ENCODE data around the gene NHLRC2.
"Not testable (repeated sequence)": the region's sequence is repeated elsewhere in the genome, so short reads cannot be mapped to it uniquely, and the experiment has no call there.

The NHLRC2 gene, protein sequence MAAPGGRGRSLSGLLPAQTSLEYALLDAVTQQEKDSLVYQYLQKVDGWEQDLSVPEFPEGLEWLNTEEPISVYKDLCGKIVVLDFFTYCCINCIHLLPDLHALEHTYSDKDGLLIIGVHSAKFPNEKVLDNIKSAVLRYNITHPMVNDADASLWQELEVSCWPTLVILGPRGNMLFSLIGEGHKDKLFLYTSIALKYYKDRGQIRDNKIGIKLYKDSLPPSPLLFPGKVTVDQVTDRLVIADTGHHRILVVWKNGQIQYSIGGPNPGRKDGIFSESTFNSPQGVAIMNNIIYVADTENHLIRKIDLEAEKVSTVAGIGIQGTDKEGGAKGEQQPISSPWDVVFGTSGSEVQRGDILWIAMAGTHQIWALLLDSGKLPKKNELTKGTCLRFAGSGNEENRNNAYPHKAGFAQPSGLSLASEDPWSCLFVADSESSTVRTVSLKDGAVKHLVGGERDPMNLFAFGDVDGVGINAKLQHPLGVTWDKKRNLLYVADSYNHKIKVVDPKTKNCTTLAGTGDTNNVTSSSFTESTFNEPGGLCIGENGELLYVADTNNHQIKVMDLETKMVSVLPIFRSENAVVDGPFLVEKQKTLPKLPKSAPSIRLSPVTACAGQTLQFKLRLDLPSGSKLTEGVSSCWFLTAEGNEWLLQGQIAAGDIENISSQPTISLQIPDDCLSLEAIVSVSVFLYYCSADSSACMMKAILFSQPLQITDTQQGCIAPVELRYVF

GRCh38 chr10:113854013-113854760 is at the start of gene NHLRC2, which contains the start of gene DCLRE1A:
Gene NHLRC2 (plus strand): TSS chr10:113854661. CDS start chr10:113854873, 212 bp downstream.
Gene DCLRE1A (minus strand): TSS chr10:113854082. CDS start chr10:113853182, 900 bp downstream.
- peak; percentile 62 to 63 for DNase-seq

- no peak for DNase-seq
Observed at GRCh38 chr10:113806503-113806902, 48.0 kb upstream of the NHLRC2 start.

GRCh38 chr10:113808168-113808567 is 46.3 kb upstream of the NHLRC2 start:
- DNase-seq: no peak

GRCh38 chr10:113814700-113815099 is 39.8 kb upstream of the NHLRC2 start:
- not testable (repeated sequence) for DNase-seq

GRCh38 chr10:113819989-113820388 is 34.5 kb upstream of the NHLRC2 start:
- no peak for DNase-seq

DNA sequence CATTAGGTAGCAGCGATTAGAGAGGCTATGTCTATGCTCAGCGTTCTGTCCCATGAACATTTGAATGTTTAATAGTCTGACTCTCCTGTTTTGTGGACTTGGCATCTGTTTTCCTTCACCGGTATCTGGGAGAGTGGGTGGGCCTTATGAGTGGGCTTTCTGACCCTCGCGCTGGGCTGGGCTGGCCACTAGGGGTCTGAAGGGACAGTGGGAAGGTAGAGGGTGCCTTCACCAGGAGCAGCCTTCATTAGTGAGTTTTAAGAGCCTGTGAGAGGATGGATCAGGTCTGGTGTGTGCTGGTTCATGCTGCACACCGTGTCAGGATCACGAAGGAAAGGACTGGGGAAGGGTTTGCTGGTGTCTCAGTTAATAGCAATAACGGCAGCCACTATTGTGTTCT is 34.0 kb upstream of the NHLRC2 start:
- DNase-seq: no peak

GRCh38 chr10:113821306-113821705 is 33.2 kb upstream of the NHLRC2 start:
- DNase-seq: not testable (repeated sequence)

DNA sequence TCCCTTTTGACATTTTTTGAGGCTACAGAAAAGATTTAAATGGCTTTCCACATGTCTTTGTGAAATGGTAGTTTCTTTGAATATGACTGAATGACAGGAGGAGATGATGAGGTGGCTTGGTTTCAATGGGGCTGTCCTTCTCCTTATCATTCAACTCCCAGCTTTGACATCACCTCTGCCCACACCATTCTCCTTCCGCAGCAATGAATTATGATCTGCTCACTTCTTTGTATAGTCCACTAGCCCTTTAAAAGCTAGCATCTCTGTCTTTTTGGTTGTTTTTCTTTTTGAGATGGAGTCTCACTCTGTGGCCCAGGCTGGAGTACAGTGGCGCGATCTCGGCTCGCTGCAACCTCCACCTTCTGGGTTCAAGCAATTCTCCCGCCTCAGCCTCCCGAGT is 32.3 kb upstream of the NHLRC2 start:
- no peak for DNase-seq

DNA sequence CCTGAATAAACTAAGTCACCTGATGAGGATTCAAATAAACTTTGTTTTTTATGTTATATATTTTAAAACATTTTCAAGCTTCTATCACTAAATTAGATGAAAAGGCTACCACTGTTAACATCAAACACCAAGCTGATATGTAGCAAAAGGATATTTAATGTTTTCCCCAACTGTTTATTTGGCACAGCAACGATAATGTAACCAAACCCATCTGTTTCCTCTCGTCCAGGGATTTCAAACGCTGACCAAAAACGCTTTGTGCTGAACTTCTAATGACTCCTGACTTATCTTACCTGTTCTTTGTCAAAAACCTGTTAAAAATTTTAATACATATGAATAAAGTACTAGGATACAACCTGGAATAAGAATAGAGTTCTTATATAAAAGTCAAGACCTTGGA is 31.1 kb upstream of the NHLRC2 start:
- no peak for DNase-seq

GRCh38 chr10:113825791-113826190 is 28.7 kb upstream of the NHLRC2 start:
- DNase-seq: no peak

- not testable (repeated sequence) for DNase-seq
Observed at GRCh38 chr10:113828567-113828966, 25.9 kb upstream of the NHLRC2 start.

- DNase-seq: no peak
Observed at GRCh38 chr10:113842171-113842570, 12.3 kb upstream of the NHLRC2 start.

- DNase-seq: no peak
Observed at GRCh38 chr10:113843972-113844485, 10.4 kb upstream of the NHLRC2 start.

GRCh38 chr10:113846036-113846435 is 8.4 kb upstream of the NHLRC2 start:
- DNase-seq: no peak

- DNase-seq: no peak
Observed at GRCh38 chr10:113849140-113849803, 5.2 kb upstream of the NHLRC2 start.

DNA sequence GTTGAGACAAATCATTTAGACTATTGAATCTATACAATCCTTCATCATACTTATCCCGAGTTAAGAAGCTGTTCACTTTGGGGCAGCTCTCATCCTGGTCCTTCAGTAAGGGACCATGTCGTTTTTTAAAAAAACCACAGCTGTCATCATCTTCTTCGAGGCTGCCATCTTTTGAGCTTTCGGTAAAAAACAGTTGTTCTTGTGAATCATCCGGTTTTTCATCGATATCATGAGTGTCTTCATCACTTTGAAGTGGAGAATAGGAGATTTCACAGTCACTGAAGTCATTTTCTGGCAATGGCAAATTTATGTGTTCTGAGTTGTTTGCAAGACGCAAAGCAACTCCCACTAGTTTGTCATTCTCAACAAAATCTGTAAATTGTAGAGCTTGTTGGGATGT is 4.5 kb upstream of the NHLRC2 start:
- no peak for DNase-seq

- DNase-seq: no peak
Observed at GRCh38 chr10:113853578-113854012, 866 bp upstream of the NHLRC2 start.

GRCh38 chr10:113854761-113855588 is 514 bp downstream of the NHLRC2 start:
- DNase-seq: peak; percentile 36 to 40

- DNase-seq: no peak
Observed at GRCh38 chr10:113856563-113856962, 2.1 kb downstream of the NHLRC2 start.

DNA sequence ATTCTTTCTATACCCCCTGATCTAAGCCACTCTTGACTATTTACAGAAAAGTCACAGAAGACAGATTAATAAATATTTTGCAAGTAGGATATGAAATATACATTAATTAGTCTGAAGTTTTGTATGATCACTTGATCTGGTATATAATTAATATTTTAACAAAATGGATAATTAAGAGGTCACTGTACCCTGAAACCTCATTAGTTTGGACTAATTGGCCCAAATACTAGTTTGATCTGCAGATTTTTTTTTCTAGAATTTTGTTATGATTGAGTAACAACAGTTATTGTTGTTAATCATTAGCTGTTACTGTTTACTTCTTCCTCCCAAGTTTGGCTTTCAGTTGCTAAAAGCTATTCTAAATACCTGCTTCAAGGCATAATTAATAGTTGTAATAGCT is 2.7 kb downstream of the NHLRC2 start:
- no peak for DNase-seq

- no peak for DNase-seq
Observed at GRCh38 chr10:113858541-113858940, 4.1 kb downstream of the NHLRC2 start.

DNA sequence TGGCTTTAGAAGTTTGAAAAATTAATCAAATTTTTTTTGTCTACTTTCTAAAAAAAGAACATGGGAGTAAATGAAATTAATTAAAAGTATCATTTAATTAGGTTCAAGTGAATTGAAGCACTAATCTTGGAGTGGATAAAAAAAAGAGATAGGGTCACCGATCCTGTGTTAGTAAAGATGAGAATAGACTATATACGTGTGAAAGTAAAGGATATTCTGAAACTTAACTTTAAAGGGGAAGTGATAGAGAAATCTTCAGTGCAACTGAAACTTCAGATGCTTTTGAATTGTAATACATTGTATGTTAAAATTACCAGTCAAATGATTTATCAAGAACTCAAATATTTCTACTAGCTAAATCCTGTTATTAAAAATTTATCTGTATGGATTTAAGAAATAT is 4.8 kb downstream of the NHLRC2 start:
- DNase-seq: no peak
